Astrocyte (in vitro differentiated cells and primary cell): ENCODE data around the gene ADCYAP1R1. TPM values are rescaled to one million over a fixed set of nuclear protein-coding genes. Genes with fewer than 3 reads are reported as not detected.

Experiments used
- DNase-seq: peaks from one replicate; pipeline ENCODE4 v3.0.0-alpha.2; 2010; ENCODE audit warnings: low read depth
- FAIRE-seq: peaks from 2 replicates; lab custom pipeline; 2011; peaks lifted over from hg19 to GRCh38; lab: Jason Lieb, UNC
- H2AFZ ChIP-seq: 2 replicates; pipeline ENCODE4 v1.6.0; 2012; ENCODE audit warnings: low read depth, low read length, inconsistent platforms
- H3K27ac ChIP-seq: 2 replicates; pipeline ENCODE4 v1.5.1; 2011; ENCODE audit warnings: low read depth, low read length, inconsistent platforms
- H3K27me3 ChIP-seq: 2 replicates; pipeline ENCODE4 v1.6.0; 2011; ENCODE audit warnings: low read length, inconsistent platforms; ENCODE audit not compliant: insufficient read depth
- H3K36me3 ChIP-seq: 2 replicates; pipeline ENCODE4 v1.5.1; 2011; ENCODE audit warnings: low read length, inconsistent platforms; ENCODE audit not compliant: insufficient read depth
- H3K4me1 ChIP-seq: 2 replicates; pipeline ENCODE4 v1.5.1; 2011; ENCODE audit warnings: low read length, inconsistent platforms; ENCODE audit not compliant: insufficient read depth
- H3K4me2 ChIP-seq: 2 replicates; pipeline ENCODE4 v1.6.0; 2012; ENCODE audit warnings: low read length, inconsistent platforms
- H3K4me3 ChIP-seq: 2 replicates; pipeline ENCODE4 v1.5.1; 2011; ENCODE audit warnings: low read depth, mild to moderate bottlenecking, low read length, inconsistent platforms; ENCODE audit not compliant: insufficient read depth
- H3K79me2 ChIP-seq: 2 replicates; pipeline ENCODE4 v1.6.0; 2012; ENCODE audit warnings: mild to moderate bottlenecking, low read length, inconsistent platforms; ENCODE audit not compliant: insufficient read depth
- H3K9ac ChIP-seq: 2 replicates; pipeline ENCODE4 v1.6.0; 2012; ENCODE audit warnings: mild to moderate bottlenecking, low read length, inconsistent platforms
- H3K9me3 ChIP-seq: 2 replicates; pipeline ENCODE4 v1.5.1; 2012; ENCODE audit warnings: low read depth, mild to moderate bottlenecking, low read length, inconsistent platforms; ENCODE audit not compliant: insufficient read depth
- H4K20me1 ChIP-seq: 2 replicates; pipeline ENCODE4 v1.6.0; 2012; ENCODE audit warnings: low read length, inconsistent platforms; ENCODE audit not compliant: insufficient read depth
- H3K27ac Mint-ChIP-seq: one replicate; pipeline ENCODE4 v1.8.0; 2021; ENCODE audit warnings: mild to moderate bottlenecking, mixed read lengths; ENCODE audit not compliant: unreplicated experiment
- H3K27me3 Mint-ChIP-seq: one replicate; pipeline ENCODE4 v1.8.0; 2021; ENCODE audit warnings: low read depth, mixed read lengths; ENCODE audit not compliant: unreplicated experiment
- H3K36me3 Mint-ChIP-seq: one replicate; pipeline ENCODE4 v1.8.0; 2021; ENCODE audit warnings: low read depth, mixed read lengths; ENCODE audit not compliant: unreplicated experiment
- H3K4me1 Mint-ChIP-seq: one replicate; pipeline ENCODE4 v1.8.0; 2021; ENCODE audit warnings: low read depth, mixed read lengths; ENCODE audit not compliant: unreplicated experiment
- H3K4me3 Mint-ChIP-seq: one replicate; pipeline ENCODE4 v1.8.0; 2021; ENCODE audit warnings: mild to moderate bottlenecking, moderate library complexity, mixed read lengths; ENCODE audit not compliant: unreplicated experiment
- H3K9me3 Mint-ChIP-seq: one replicate; pipeline ENCODE4 v1.8.0; 2021; ENCODE audit warnings: mild to moderate bottlenecking, mixed read lengths; ENCODE audit not compliant: unreplicated experiment
- EZH2 ChIP-seq: IDR thresholded peaks from 2 replicates; pipeline ENCODE4 v1.6.1; 2012; ENCODE audit warnings: mild to moderate bottlenecking, low read length, inconsistent platforms; ENCODE audit not compliant: insufficient read depth
- total RNA-seq: library from RNA; stranded (reverse); gene quantifications from 2 replicates; pipeline ENCODE4 v1.2.1, GENCODE V29; 2021
- TF ChIP-seq, protein P1 (sequence below): IDR thresholded peaks from 2 replicates; pipeline ENCODE4 v1.5.1; 2011; ENCODE audit warnings: low read depth, mild to moderate bottlenecking, inconsistent platforms, low read length, moderate library complexity; ENCODE audit not compliant: insufficient read depth

Gene ADCYAP1R1
- total RNA-seq, 1 donor from 2014 or later = 0.05 TPM

DNA sequence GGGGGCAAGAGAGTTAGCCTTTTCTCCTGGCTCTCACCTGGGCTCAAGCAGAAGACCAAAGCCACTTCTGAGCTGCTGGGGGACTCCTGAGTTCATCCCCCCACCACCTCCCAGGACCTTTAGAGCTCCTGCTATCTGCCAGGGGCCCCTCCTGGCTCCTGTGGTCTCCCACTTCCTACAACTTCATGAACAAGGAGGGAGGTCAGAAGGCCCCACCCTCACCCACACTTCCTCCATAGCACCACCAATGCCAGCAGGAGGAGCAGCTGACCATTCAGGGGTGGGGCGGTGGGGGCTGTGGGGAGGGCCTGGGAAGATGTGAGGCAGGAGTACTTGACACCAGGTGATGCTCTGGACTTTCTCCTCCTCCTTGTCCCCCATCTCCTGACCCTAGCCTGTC lies 32.6 kb upstream of the ADCYAP1R1 start:
- DNase-seq (no peak), FAIRE-seq (no peak)
- peaks cover 7% of the 10 kb centered on the region for H3K4me1 Mint-ChIP-seq

DNA sequence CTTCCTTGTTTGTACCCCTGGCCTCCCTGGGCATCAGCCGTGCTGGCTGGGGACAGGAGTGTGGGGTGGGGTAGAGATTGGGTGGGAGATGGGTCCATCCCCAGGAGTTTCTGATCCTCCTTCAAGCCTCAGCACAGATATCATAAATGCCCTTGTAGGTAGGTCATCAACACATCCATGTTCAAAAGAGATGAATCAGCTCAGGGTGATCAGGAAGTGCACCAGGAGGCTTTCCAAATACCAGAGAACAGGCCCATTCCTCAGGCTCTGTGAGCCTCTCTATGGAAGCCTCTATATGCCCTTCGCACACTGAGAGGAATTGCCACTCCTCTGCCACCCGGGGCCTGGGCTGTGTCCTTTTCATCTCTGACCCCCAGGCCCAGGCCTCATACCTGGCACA lies 31.9 kb upstream of the ADCYAP1R1 start:
- Mint-ChIP-seq H3K4me1 (peaks cover 7% of the 10 kb centered on the region), H3K27me3 (peaks cover 31% of the 10 kb centered on the region), H3K9me3 (no peaks in the 10 kb centered on the region), H3K4me3 (no peak overlapping the region), H3K27ac (no peak overlapping the region), H3K36me3 (no peaks in the 10 kb centered on the region)
- no peak overlapping the region for H2AFZ ChIP-seq
- no peak overlapping the region for H3K9ac ChIP-seq
- H3K79me2 ChIP-seq = no peaks in the 10 kb centered on the region
- no peak for TF ChIP-seq EZH2
- TF ChIP-seq, protein P1, sequence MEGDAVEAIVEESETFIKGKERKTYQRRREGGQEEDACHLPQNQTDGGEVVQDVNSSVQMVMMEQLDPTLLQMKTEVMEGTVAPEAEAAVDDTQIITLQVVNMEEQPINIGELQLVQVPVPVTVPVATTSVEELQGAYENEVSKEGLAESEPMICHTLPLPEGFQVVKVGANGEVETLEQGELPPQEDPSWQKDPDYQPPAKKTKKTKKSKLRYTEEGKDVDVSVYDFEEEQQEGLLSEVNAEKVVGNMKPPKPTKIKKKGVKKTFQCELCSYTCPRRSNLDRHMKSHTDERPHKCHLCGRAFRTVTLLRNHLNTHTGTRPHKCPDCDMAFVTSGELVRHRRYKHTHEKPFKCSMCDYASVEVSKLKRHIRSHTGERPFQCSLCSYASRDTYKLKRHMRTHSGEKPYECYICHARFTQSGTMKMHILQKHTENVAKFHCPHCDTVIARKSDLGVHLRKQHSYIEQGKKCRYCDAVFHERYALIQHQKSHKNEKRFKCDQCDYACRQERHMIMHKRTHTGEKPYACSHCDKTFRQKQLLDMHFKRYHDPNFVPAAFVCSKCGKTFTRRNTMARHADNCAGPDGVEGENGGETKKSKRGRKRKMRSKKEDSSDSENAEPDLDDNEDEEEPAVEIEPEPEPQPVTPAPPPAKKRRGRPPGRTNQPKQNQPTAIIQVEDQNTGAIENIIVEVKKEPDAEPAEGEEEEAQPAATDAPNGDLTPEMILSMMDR = no peak
- FAIRE-seq (no peak), DNase-seq (no peak)
- no peak overlapping the region for H3K27ac ChIP-seq
- peaks cover 4% of the 10 kb centered on the region for H3K4me1 ChIP-seq
- H4K20me1 ChIP-seq = no peaks in the 10 kb centered on the region
- H3K9me3 ChIP-seq = no peaks in the 10 kb centered on the region
- H3K36me3 ChIP-seq = no peaks in the 10 kb centered on the region
- H3K27me3 ChIP-seq = peaks cover 7% of the 10 kb centered on the region
- no peak overlapping the region for H3K4me3 ChIP-seq
- H3K4me2 ChIP-seq = no peak overlapping the region

More for the DNA sequence above, 32.6 kb upstream of the ADCYAP1R1 start:
- Mint-ChIP-seq H3K9me3 (no peaks in the 10 kb centered on the region), H3K27me3 (peaks cover 27% of the 10 kb centered on the region), H3K36me3 (no peaks in the 10 kb centered on the region), H3K27ac (no peak overlapping the region), H3K4me3 (no peak overlapping the region)
- Histone ChIP-seq H3K9me3 (no peaks in the 10 kb centered on the region), H3K4me3 (no peak overlapping the region), H3K9ac (no peak overlapping the region), H3K4me2 (no peak overlapping the region), H2AFZ (no peak overlapping the region), H3K4me1 (peaks cover 4% of the 10 kb centered on the region), H4K20me1 (no peaks in the 10 kb centered on the region), H3K27me3 (peaks cover 7% of the 10 kb centered on the region), H3K79me2 (no peaks in the 10 kb centered on the region), H3K36me3 (no peaks in the 10 kb centered on the region), H3K27ac (no peak overlapping the region)
- no peak for TF ChIP-seq EZH2
- TF ChIP-seq, protein P1 = no peak

DNA sequence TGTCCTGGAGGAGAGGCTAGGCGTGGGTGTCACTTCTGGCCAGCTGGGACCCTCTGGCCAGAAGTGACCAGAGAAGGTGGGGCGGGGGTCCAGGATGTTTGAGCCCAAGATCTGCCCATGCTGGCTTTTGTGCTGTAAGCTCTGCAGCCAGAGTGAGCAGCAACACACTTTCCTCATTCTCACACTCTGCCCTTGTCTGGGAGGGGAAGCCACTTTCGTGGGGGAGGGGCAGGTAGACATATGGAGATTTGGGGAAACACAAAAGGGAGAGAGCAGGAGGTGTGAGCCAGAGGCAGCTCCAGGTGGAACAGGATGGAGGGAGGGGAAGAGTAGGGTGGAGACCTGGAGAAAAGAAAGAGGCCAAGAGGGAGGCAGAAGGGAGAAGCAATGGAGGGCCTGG lies 31.5 kb upstream of the ADCYAP1R1 start:
- Histone ChIP-seq H4K20me1 (no peaks in the 10 kb centered on the region), H3K36me3 (no peaks in the 10 kb centered on the region), H3K9me3 (no peaks in the 10 kb centered on the region), H3K27ac (no peak overlapping the region), H3K27me3 (peaks cover 5% of the 10 kb centered on the region), H3K4me3 (no peak overlapping the region), H3K9ac (no peak overlapping the region), H3K79me2 (no peaks in the 10 kb centered on the region), H3K4me2 (no peak overlapping the region), H3K4me1 (peaks cover 4% of the 10 kb centered on the region), H2AFZ (no peak overlapping the region)
- peaks cover 30% of the 10 kb centered on the region for H3K27me3 Mint-ChIP-seq
- H3K9me3 Mint-ChIP-seq = no peaks in the 10 kb centered on the region
- DNase-seq = no peak
- no peak overlapping the region for H3K27ac Mint-ChIP-seq
- H3K4me3 Mint-ChIP-seq = no peak overlapping the region
- no peaks in the 10 kb centered on the region for H3K36me3 Mint-ChIP-seq
- TF ChIP-seq, protein P1 = no peak
- TF ChIP-seq EZH2 = no peak
- no peak for FAIRE-seq
- H3K4me1 Mint-ChIP-seq = peaks cover 7% of the 10 kb centered on the region
